Measurements from ENCODE around the gene KCNT2. TPM values are rescaled to one million over a fixed set of nuclear protein-coding genes. Genes with fewer than 3 reads are reported as not detected.

Gene KCNT2
- total RNA-seq, 1 experiment from 2014 or later = 9.1 TPM

DNA sequence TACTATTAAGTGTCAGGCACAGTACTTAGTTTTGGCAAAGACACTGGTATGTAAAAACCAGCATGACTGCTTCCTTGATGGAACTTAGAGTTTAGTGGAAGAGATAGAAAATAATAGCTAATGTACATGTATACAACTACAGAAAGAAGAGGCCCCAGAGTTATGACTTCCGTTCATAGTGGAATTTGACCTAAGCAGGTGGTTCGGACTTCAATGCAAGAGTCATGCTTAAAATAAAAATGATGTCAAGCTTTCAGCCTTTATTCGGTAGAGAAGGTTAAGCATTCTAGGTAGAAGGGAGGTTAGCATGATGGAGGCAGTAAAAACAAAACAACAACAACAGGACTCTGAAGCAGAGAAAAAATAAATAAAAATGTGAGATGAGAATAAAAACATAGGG, 165.9 kb downstream of the KCNT2 start:
- Histone ChIP-seq H4K8ac (replicated peaks; ENCODE audit: insufficient read length, low read depth, low read length) (no peak overlapping the region), H3K9me3 (ENCODE audit: control insufficient read depth, low read depth, low read length) (no peaks in the 10 kb centered on the region), H3K27me3 (ENCODE audit: insufficient read depth, low read length) (no peaks in the 10 kb centered on the region), H2AFZ (ENCODE audit: low read length) (no peak overlapping the region), H3K79me2 (ENCODE audit: insufficient read depth, low read length) (no peaks in the 10 kb centered on the region), H4K91ac (ENCODE audit: insufficient read length, low read depth, low read length) (no peak overlapping the region), H3K4ac (ENCODE audit: low read depth, low read length) (no peak overlapping the region), H2BK5ac (ENCODE audit: insufficient read length, low read length) (no peak overlapping the region), H4K20me1 (ENCODE audit: control insufficient read depth, insufficient read depth, insufficient read length) (no peaks in the 10 kb centered on the region), H3T11ph (ENCODE audit: low read length) (no peak overlapping the region), H3K23ac (ENCODE audit: insufficient read length, low read depth, low read length) (no peak overlapping the region), H2BK12ac (ENCODE audit: insufficient read length, low read depth, low read length) (no peak overlapping the region), H2AK5ac (ENCODE audit: insufficient read length, low read length) (no peak overlapping the region), H3K14ac (ENCODE audit: insufficient read depth, low read length) (no peak overlapping the region), H2BK15ac (ENCODE audit: low read depth, low read length) (no peak overlapping the region), H3K79me1 (ENCODE audit: insufficient read depth, low read depth, low read length, poor library complexity, severe bottlenecking) (no peaks in the 10 kb centered on the region), H3K18ac (ENCODE audit: insufficient read length, low read depth, low read length) (no peak overlapping the region), H2BK20ac (ENCODE audit: low read depth, low read length, poor library complexity, severe bottlenecking) (no peak overlapping the region), H3K4me1 (ENCODE audit: insufficient read depth, low read length) (no peaks in the 10 kb centered on the region), H3K9ac (ENCODE audit: extremely low read depth, insufficient read length, low read length) (no peak overlapping the region), H3K56ac (ENCODE audit: insufficient read length, low read depth, low read length) (no peak overlapping the region), H3K27ac (ENCODE audit: insufficient read length, low read depth, low read length) (no peak overlapping the region), H3K4me2 (ENCODE audit: insufficient read depth, insufficient read length, low read length) (no peak overlapping the region), H4K5ac (ENCODE audit: insufficient read length, low read depth, low read length) (no peak overlapping the region), H3K23me2 (ENCODE audit: insufficient read length, low read depth, low read length, poor library complexity, severe bottlenecking) (no peaks in the 10 kb centered on the region), H2BK120ac (ENCODE audit: low read depth, low read length, poor library complexity, severe bottlenecking) (no peak overlapping the region)
- peaks cover 3 to 5% of the 10 kb centered on the region in 2 experiments for H3K4me1 Mint-ChIP-seq
- no peak for DNase-seq
- H3K4me3 Mint-ChIP-seq = no peak overlapping the region
- H3K27ac Mint-ChIP-seq = peak overlapping the region in 1 of 3 experiments; percentile 66; a peak in 2 of 7 replicates
- TF ChIP-seq, protein P1, sequence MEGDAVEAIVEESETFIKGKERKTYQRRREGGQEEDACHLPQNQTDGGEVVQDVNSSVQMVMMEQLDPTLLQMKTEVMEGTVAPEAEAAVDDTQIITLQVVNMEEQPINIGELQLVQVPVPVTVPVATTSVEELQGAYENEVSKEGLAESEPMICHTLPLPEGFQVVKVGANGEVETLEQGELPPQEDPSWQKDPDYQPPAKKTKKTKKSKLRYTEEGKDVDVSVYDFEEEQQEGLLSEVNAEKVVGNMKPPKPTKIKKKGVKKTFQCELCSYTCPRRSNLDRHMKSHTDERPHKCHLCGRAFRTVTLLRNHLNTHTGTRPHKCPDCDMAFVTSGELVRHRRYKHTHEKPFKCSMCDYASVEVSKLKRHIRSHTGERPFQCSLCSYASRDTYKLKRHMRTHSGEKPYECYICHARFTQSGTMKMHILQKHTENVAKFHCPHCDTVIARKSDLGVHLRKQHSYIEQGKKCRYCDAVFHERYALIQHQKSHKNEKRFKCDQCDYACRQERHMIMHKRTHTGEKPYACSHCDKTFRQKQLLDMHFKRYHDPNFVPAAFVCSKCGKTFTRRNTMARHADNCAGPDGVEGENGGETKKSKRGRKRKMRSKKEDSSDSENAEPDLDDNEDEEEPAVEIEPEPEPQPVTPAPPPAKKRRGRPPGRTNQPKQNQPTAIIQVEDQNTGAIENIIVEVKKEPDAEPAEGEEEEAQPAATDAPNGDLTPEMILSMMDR (conservative IDR thresholded peaks at IDR 0.05) = no peak
- H3K36me3 Mint-ChIP-seq (ENCODE audit: insufficient read depth in 1 of 3, low read depth in 3 of 3) = peaks cover 0 to 2% (median 0%) of the 10 kb centered on the region in 3 experiments; a peak in 1 of 7 replicates
- H3K27me3 Mint-ChIP-seq (ENCODE audit: low read depth) = no peaks in the 10 kb centered on the region
- no peaks in the 10 kb centered on the region for H3K9me3 Mint-ChIP-seq
- no CpG with 5 or more reads among the region's 3 CpGs for WGBS (ENCODE audit: extremely low coverage, insufficient read length, low lambda C conversion rate)

Data from H9 (cell line).